HG03025 (cell line): ENCODE data around the gene ATP2A3.

Experiments
- ATAC-seq: cut with Tn5 transposase; IDR thresholded peaks from one replicate; pipeline ENCODE4 v1.9.1; 2021; ENCODE audit warnings: mild to moderate bottlenecking, moderate library complexity; ENCODE audit not compliant: unreplicated experiment, low FRiP score

ATP2A3 gene

DNA sequence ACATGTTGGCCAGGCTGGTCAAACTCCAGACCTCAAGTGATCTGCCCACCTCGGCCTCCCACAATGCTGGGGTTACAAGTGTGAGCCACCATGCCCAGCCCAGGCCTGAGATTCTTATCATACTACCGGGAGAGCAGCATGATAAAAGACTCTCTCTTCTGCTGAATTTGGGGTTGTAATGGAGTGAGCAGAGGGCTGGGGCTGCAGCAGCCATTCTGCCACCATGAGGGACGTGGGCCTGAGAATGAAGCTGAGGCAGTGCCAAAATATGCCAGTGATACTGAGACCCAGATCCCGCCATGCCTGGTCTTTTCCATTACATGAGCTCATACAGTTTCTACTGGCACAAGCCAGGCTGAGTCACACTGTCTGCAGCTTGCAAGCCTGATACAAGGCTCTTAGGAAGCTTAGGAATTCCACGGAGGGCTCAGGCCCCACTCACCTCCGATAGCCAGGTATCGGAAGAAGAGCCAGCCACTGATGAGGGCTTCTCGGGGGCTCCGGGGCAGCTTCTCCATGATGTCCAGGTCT is 28.3 kb downstream of the ATP2A3 start:
- no peak for ATAC-seq

DNA sequence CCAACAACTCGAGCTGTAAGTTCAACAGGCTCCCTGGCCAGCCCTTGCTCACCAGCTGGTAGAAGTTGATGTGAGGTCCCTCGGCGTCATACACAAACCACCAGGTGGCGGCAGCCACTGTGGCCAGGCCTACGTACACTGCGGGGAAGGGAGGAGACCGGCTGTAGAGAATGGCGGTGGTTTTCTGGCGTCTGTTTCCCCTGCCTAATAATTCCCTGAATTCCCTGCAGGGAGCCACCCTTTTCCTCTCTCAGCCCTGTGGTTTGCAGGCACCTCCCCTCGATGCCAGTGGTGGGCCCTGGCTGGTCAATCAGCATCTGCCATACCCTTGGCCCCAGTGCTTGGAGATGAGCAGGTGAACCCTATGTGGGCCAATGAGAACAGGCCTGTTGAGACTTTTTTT is 29.1 kb downstream of the ATP2A3 start:
- no peak for ATAC-seq

DNA sequence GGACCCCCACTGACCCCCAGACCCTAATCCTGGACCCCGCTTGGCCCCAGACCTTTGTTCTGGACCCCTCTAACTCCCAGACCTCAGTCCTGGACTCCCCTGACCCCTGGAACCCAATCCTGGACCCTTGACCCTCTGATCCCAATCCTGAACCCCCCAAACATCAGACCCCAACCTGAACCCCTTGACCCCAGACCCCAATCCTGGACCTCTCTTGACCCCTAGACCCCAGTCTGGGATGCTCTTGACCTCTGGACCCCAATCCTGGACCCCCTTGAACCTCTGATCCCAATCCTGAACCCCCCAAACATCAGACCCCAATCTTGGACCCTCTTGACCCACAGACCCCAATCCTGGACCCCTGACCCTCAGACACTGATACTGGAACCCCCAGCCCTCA is 34.5 kb downstream of the ATP2A3 start:
- no peak for ATAC-seq

DNA sequence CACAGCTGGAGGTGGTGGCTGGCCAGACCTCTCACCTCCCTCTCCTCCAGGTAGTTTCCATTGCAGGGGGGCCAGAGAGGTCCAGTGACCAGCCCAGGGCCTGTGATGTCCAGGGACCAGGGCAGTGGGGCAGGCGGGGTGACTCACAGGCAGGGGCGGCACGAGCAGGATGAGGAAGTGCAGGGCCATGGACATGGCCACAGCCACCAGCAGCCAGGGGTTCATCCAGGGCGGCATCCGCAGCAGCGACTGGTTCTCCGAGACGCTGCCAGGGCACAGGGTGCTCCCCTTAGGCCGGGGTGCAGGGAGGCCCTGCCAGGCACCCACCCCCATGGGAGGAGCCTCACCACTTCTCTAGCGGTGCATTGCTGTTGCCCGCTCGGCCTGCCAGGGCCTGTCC is 35.1 kb downstream of the ATP2A3 start:
- no peak for ATAC-seq

DNA sequence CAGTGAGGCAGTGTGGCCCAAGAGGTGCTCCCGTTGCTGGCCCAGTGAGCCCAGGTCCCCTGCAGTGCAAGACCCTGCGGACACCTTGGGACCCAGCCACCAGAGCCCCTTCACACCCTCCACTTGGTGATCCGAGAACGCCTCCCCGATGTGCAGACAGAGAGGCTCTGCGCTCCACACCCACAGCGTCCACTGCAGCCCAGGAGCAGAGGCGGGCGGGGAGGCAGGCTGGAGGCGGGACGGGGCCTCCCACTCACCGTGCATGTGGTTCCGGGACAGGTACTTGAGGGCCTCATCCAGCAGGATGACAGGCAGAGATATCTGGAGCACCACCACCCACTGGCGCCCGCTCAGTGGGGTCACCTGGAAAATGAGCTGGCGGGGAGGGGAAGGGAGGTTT is 35.8 kb downstream of the ATP2A3 start:
- ATAC-seq = no peak

DNA sequence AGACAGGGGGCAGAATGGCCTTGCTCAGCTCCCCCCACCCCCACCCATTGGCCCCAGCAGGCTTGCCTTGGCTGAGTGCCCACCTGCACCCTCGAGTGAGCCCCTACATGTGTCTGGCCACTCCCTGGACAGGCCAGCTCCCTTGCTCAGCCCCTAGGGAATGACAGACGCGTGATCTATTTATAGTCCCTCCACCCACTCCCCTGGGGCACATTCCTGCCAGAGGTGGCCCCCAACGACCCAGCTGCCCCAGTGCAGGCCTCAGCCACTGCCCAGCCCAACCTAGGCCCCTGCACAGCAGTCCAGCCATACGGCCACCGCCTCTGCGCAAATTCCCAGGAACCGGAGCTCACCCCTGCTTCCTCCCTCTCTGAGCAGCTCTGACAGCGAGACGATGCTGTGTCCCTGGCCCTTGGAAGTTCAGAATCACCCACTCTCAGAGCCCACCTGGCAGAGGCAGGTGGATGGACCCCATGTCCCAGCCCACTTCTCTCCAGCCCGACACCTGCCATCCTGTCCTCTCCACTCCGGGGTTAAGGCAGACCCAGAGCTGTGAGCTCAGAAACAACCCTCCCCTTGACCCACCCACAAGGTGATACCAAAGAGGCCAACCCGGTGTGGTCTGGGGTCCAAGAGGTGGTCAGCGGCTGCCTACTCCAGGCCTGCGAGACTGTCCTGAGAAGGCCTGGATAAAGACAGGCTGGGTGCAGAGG is 36.5 kb downstream of the ATP2A3 start:
- ATAC-seq = no peak

DNA sequence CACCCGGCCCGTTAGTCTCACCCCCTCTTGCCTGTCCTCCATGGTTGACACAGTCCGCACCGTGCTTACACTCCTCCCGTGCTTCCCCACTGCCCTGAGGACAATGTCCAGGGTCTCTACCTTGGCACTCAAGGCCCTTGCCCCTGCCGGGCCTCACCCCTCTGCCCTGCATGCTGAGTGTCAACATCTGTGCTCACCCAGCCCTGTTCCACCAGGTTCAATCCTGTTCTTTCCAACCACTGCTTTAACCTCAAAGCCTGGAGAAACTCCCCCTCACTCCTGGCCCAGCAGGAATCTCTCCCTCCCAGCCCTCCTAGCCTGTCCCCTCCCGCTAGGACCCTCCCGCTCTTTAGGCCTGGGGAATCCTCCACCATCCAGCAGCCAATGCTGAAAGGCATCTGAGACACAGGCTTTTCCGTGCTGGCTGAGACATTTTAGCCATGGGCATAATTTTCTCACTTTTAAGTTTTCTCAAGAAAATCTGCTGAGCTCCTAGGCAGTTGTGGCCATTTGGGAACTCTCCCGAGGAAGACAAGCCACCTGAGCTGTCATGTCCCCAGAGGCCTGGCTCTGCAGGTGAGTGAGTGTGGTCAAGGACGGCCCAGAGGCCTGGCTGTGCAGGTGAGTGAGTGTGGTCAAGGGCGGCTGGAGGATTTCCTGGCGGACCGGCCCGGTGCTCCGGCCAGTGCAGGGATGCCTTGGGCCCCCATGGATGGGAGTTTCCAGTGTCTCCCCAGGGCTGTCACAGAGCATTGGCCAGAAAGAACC is 37.2 kb downstream of the ATP2A3 start:
- ATAC-seq = no peak

DNA sequence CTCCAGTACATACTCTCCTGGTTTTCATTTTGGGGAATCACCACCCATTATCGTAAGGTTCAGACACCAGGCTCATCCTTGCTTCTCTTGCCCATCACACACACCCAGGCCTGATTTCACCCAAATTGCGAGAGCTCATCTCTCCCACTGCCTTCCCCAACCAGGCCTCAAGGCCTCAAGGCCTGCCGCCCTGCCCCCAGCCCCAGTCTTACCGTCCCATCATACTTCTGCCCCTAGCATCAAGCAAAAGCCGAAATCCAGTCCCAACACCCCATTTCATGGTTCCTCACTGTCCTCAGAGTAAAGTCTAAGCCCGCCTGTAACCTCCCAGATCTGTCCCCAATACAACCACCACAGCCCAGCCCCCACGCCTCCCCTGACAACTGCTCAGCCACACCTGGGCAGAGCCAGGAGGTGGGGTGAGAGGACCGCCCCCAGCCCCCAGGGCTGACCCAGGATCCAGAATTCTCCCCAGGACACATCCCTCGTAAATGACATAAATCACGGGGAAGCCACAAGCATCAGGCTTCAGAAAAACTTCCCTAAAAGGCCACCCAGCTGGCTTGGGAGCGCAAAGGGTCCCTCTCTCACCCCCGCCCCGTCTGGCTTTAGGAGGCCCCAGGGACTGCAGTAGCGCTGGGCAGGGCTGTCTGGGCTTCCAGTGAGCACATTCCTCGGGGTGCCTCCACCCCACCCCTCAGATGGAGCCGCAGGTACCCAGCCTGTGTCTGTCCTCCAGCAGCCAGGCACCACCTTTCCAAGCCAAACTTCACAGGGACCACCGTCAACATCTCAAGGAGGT is 38.4 kb downstream of the ATP2A3 start:
- ATAC-seq = no peak

DNA sequence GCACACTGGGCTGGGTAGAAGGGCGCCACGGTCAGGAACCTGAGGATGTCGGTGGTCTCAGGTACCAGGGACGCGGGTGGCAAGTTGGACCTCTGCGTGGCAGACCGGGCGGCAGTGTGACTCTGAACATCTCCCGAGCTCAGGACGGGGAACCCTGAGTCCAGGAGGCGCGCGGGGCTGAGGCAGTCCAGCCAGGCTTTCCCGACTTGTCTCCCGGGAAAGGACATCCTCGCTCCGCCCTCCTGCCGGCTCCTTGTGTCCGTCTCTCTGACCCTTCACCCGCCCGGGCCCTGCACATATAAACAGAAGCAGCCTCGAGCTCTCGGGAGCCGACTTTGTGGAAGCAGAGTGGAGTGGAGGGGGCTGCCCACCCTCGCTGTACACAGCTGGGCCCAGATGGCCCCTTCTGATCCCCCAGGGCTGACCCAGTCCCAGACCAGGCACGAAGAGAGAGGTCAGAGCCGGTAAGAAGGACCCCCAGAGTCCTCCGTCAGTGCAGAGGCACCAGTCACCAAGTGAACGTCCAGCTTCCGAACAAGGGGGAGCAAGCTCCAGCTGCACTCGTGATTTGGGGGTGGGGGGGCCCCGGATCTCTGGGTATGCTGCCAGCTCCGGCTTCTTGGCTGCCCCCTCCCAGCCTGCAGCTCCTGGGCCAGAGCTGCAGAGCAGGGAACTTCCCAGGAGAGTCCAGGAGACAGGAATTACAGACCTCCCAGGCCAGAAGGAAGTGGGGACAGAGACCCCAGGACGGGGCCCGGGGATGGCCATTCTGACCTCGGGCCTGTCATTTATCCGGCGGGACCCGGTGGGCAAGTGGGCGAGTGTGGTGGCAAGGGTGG is 39.5 kb downstream of the ATP2A3 start:
- no peak for ATAC-seq

DNA sequence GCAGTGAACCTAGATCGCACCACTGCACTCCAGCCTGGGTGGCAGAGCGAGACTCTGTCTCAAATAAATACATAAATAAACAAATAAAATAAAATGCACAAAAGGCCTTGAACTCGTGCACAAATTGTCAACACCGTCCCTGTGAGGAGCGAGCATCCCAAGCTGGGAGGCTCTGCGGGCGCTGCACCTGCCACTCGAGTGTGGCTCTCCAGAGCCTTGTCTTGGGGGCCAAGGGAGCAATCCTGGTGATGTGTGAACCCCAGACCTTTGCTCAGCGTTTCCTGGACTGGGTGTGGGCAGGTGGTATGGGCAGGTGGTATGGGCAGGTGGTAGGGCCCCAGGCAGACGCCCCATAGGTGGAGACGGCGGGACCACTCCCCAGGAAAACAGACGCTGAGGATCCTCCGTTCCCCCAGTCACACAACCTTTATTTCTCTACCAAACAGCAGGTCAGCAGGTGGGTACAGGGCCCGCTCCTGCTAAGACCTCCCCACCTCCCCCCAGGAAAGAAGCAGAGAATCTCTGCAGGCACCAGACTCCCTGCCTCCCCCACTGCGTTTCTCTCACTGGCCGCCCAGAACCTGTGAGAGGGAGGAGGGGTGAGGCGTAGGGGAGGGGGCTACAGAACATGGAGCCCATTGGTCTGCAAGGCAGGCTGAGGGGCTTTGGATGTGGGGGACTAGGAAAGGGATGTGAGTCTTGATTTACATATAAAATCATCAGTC is 40.6 kb downstream of the ATP2A3 start:
- ATAC-seq = no peak

DNA sequence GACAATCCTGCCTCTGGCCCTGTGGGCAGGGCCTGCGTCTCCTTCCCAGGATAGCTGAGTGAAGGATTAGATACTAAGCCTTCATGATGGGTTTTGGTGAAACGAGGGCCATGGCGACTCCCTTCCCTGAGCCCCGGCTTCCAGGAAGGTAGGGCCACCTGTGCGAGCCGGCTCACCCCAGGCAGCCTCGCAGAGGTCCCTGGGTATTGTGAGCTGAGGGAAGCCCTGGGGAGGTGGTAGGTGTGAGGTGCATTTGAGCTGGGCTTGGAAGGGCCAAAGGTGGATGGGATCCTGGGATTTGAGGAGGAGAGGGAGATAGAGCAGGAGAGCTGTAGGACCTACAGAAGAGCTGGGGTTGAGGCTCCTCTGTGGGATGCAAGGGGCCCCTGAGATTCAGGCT is 41.5 kb downstream of the ATP2A3 start:
- no peak for ATAC-seq

DNA sequence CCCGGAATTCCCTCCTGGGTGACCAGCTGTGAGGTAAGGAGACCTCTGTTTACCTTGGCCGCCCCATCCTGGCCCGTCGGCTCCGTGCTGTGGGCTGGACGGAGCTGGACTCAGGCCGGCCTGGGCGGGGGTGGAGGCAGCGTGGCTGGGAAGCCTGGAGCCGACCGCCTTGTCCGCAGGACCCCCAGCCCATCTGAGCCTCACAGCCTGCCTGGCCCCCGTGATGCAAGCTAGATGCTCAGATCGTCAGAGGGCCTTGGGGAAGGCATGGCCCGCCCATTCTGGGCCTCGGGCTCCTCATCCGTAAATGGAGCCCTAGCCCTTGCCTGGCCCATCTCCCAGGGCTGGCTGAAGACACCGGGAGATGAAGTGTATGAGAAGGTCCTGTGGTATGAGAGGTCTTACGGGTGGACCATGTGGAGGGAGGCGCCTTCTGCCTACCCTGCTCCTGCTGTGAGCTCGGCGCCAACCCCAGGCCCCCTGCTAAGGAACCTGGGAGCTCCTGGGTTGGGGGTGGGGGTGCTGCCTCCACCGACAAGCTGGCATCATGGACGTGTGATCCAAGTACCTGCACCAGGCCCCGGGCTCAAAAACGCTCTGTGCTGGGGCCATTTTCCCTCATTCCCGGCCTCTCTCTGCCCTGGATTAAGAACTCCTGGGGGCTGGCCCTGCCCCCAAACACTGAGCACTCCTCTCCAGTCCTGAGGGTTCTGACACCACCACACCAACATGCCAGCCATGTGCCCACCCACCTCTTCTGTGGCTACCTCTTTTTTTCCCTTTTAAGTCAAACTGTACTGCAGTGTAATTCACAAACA is 42.5 kb downstream of the ATP2A3 start:
- no peak for ATAC-seq

DNA sequence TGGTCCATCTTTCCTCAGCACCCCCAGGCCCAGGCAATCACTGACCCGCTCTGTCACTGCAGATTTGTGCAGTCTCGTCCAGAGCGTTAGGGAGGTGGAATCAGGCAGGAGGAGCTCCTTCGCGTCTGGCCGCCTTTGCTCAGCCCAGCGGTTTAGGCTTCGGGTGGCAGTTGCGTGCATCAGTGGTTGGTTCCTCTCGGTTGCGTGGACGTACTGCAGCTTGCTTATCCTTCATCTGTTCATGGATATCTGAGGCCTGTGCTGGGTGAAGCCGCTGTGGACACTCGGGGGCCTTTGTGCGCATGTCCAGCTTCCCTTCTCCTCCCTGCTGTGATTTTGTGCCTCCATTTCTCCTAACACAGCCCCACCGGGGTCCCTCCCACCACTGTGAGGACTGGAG is 43.2 kb downstream of the ATP2A3 start:
- no peak for ATAC-seq

DNA sequence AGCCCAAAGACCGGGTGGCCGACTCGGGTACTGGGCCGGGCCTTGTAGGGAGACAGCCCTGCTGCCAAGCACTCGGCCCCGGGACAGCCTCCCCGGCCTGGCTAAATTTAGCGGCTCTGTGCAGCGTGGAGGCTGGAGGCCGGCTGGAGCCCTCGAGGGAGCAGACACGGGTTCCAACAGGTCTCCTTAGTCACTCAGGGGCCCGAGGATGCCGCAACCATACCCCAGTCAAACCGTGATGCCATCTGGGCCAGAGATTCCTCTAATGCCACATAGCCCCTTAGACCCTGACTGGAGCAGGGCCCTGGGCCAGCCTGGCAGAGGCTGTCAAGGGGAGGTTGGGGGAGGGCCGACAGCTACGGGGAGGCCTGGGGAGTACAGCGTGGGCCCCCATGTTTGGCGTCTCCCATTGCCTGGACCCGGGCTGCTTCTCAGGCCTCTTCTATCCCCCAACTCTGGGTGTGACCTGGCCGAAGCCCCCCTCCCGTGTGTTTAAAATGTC is 45.1 kb downstream of the ATP2A3 start:
- no peak for ATAC-seq

DNA sequence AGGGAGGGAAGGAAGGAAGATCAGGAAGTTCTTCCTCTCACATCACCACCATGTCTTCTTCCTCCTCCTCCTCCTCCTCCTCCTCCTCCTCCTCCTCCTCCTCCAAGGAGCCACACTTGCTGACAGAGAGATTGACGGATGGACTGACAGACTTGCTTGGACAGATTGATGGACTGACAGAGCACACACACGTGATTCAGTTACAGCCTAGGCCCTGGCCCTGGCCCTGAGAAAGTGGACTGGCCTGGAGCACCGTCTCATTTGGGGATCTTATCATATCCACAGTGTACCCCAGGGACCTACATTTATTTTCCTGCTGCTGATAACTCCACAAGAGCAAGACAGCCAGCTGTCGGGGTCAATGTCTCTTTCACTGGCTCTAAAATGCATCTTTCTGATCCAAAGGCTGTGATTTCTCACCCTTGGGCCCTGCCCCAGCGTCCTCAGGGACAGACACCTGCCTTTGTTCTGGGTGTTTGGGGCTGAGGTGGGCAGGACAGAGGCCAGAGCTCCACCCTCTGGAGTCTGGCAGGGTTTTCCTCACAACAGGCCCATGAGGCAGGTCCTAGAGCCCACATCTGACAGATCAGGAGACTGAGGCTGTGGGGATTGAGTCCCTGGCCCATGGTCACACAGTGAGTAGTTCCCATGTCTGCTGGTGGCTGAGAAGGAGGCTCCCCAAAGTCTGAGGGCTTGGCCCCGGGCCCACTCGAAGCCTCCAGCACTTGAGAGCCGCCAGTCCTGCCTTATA is 45.7 kb downstream of the ATP2A3 start:
- ATAC-seq = no peak

DNA sequence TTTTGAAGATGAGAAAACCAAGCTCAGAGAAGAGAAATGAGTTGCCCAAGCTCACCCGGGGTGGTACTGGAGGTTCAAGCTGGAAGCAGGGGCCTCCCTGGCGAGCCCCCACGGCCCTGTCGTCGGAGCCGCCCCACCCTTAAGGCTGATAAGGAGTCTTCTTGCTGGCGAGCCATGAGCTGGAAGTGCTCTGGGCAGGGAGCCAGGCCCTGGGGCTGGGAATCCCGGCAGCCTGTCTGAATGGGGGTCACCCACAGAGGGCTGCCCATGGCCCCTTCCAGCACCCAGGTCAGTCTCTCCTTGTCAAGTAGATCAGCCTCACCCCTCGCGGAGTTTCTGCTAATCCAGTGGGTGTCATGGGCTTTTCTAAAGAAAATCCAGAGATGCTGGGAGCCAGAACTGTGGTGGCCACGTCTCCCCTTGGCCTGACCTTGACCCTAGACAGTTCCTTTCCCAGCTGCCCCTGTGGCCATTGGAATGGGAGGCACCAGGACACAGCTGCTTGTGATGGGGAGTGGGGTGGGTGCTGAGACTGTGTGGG is 46.8 kb downstream of the ATP2A3 start:
- ATAC-seq = no peak

DNA sequence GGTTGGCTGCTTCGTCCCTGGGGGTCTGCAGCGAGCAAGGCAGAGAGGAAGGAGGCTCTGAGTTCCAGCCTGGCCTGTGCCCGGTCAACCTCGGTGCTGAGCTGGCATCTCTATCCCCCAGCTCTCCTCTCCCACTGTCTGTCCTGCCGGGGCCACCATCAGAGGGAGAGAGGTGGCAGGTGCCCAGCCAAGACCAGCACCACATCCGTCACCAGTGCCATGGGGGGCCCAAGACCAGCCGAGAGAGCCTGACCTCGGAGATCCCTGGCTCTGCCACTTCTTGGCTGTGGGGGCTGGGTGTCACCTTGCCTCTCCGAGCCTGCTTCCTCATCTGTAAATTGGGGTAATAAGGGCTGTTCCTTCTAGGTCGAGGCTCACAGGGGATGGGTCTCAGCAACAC is 47.4 kb downstream of the ATP2A3 start:
- no peak for ATAC-seq
